Liver (tissue), 9 donors: Measurements from ENCODE around the gene NRIP1. TPM values are rescaled to one million over a fixed set of nuclear protein-coding genes. Genes with fewer than 3 reads are reported as not detected.
A peak's percentile ranks its signal among the peaks of the same experiment; 100 is the strongest.

Source experiments
- DNase-seq: peaks from one replicate; pipeline ENCODE4 v3.0.0-alpha.2; 2017; ENCODE audit warnings: low spot score
- H3K27ac ChIP-seq, 2 donors: one replicate each; pipeline ENCODE4 v1.7.0; 2013; ENCODE audit warnings: inconsistent platforms in 2 of 2, low read length in 2 of 2, control low read depth in 1 of 2, low read depth in 1 of 2, mild to moderate bottlenecking in 1 of 2
- H3K27me3 ChIP-seq, 4 donors: one replicate each; pipeline versions ENCODE4 v1.6.1 to v1.7.0; 2013; ENCODE audit warnings: low read length in 3 of 4, inconsistent platforms in 1 of 4, mild to moderate bottlenecking in 1 of 4, moderate library complexity in 1 of 4; ENCODE audit not compliant: control insufficient read depth in 4 of 4, insufficient read depth in 4 of 4
- H3K36me3 ChIP-seq, 4 donors: one replicate each; pipeline versions ENCODE4 v1.6.1 to v1.7.0; 2013; ENCODE audit warnings: low read length in 3 of 4, mild to moderate bottlenecking in 3 of 4, low read depth in 1 of 4, moderate library complexity in 1 of 4; ENCODE audit not compliant: control insufficient read depth in 4 of 4, insufficient read depth in 3 of 4
- H3K4me1 ChIP-seq, 4 donors: one replicate each; pipeline versions ENCODE4 v1.6.1 to v1.7.0; 2013; ENCODE audit warnings: low read length in 3 of 4, mild to moderate bottlenecking in 3 of 4, moderate library complexity in 1 of 4; ENCODE audit not compliant: control insufficient read depth in 4 of 4, insufficient read depth in 4 of 4
- H3K4me3 ChIP-seq, 3 donors: one replicate each; pipeline versions ENCODE4 v1.6.1 to v1.7.0; 2013; ENCODE audit warnings: low read length in 3 of 3, control low read depth in 1 of 3, low read depth in 1 of 3, mild to moderate bottlenecking in 1 of 3
- H3K9ac ChIP-seq, 2 donors: one replicate each; pipeline ENCODE4 v1.7.0; 2013; ENCODE audit warnings: low read length in 2 of 2, mild to moderate bottlenecking in 2 of 2, moderate library complexity in 2 of 2, control low read depth in 1 of 2, low read depth in 1 of 2
- H3K9me3 ChIP-seq, 4 donors: one replicate each; pipeline versions ENCODE4 v1.6.1 to v1.7.0; 2013; ENCODE audit warnings: low read length in 3 of 4; ENCODE audit not compliant: control insufficient read depth in 4 of 4
- CTCF ChIP-seq: fragments of 150-350 bp; IDR thresholded peaks from 2 replicates; pipeline ENCODE4 v1.5.1; 2017; ENCODE audit warnings: improper control_type of control experiment, low read depth, low read length; ENCODE audit not compliant: missing input control
- EGR1 ChIP-seq, 2 donors: IDR thresholded peaks; 2 replicates each; pipeline ENCODE4 v1.6.1; 2016 to 2018; ENCODE audit warnings: antibody characterized with exemption in 2 of 2, low read depth in 2 of 2
- FOXA1 ChIP-seq: IDR thresholded peaks from 2 replicates; pipeline ENCODE4 v1.6.1; 2016; ENCODE audit warnings: antibody characterized with exemption
- FOXA2 ChIP-seq: IDR thresholded peaks from 2 replicates; pipeline ENCODE4 v1.6.1; 2016; ENCODE audit warnings: antibody characterized with exemption
- GABPA ChIP-seq, 2 donors: IDR thresholded peaks in 1 of 2; conservative IDR thresholded peaks in 1 of 2; 2 replicates each; pipeline ENCODE4 v1.6.1; 2016; ENCODE audit warnings: antibody characterized with exemption in 2 of 2, mild to moderate bottlenecking in 1 of 2, moderate library complexity in 1 of 2
- HNF4G ChIP-seq: IDR thresholded peaks from 2 replicates; pipeline ENCODE4 v1.6.1; 2016; ENCODE audit warnings: antibody characterized with exemption
- JUND ChIP-seq, 2 donors: IDR thresholded peaks; 2 replicates each; pipeline ENCODE4 v1.6.1; 2016; ENCODE audit warnings: antibody characterized with exemption in 2 of 2
- MAX ChIP-seq: IDR thresholded peaks from 2 replicates; pipeline ENCODE4 v1.6.1; 2016; ENCODE audit warnings: antibody characterized with exemption
- NR2F2 ChIP-seq: IDR thresholded peaks from 2 replicates; pipeline ENCODE4 v1.6.1; 2016; ENCODE audit warnings: antibody characterized with exemption
- RAD21 ChIP-seq, 2 donors: IDR thresholded peaks; 2 replicates each; pipeline ENCODE4 v1.6.1; 2016; ENCODE audit warnings: antibody characterized with exemption in 2 of 2, mild to moderate bottlenecking in 2 of 2
- REST ChIP-seq: IDR thresholded peaks from 2 replicates; pipeline ENCODE4 v1.6.1; 2016; ENCODE audit warnings: antibody characterized with exemption, mild to moderate bottlenecking
- RXRA ChIP-seq, 2 donors: IDR thresholded peaks; 2 replicates each; pipeline ENCODE4 v1.6.1; 2017 to 2018; ENCODE audit warnings: antibody characterized with exemption in 2 of 2, mild to moderate bottlenecking in 1 of 2
- SP1 ChIP-seq: IDR thresholded peaks from 2 replicates; pipeline ENCODE4 v1.6.1; 2018; ENCODE audit warnings: antibody characterized with exemption, mild to moderate bottlenecking
- TAF1 ChIP-seq: conservative IDR thresholded peaks from 2 replicates; pipeline ENCODE4 v1.6.1; 2016; ENCODE audit warnings: antibody characterized with exemption, mild to moderate bottlenecking
- YY1 ChIP-seq: IDR thresholded peaks from 2 replicates; pipeline ENCODE4 v1.6.1; 2016; ENCODE audit warnings: antibody characterized with exemption, mild to moderate bottlenecking
- ZBTB33 ChIP-seq: IDR thresholded peaks from 2 replicates; pipeline ENCODE4 v1.6.1; 2016; ENCODE audit warnings: antibody characterized with exemption
- WGBS: extraction: QIAGEN DNeasy Blood & Tissue Kit; methylation state at CpG from one replicate; pipeline ENCODE4 v1.1.7; 2013; 5-methylcytosine and 5-hydroxymethylcytosine counted together
- polyA plus RNA-seq, 2 donors: library from polyadenylated mRNA; stranded (reverse) in 1 of 2; unstranded in 1 of 2; fragments of 200-250 nt in 1 of 2; fragments of >200 nt in 1 of 2; fragmentation: Nextera tagmentation in 1 of 2; extraction: Ambion mirVana in 1 of 2; gene quantifications; one replicate each; pipeline versions ENCODE4 v1.2.1 to v1.2.3, GENCODE V29; 2013 to 2015
- total RNA-seq, 2 donors: library from RNA; depleted of rRNA; stranded (reverse); fragments of >200 nt; gene quantifications; one replicate each; pipeline ENCODE4 v1.2.3, GENCODE V29; 2014
- TF ChIP-seq, protein P1 (sequence below): IDR thresholded peaks from 2 replicates; pipeline ENCODE4 v1.6.1; 2016; ENCODE audit warnings: antibody characterized with exemption
- donor health status: healthy.
- donor health status: healthy.
- donor health status: healthy.
- donor health status: healthy.
- donor health status: healthy.

Gene NRIP1
- total and polyA plus RNA-seq, 4 donors = 3.8 to 28.4 (median 12.6) TPM

GRCh38 chr21:14991957-14992356, 72.8 kb downstream of the NRIP1 start:
- Histone ChIP-seq H3K27ac (no peak overlapping the region), H3K4me3 (no peak overlapping the region), H3K9me3 (no peaks in the 10 kb centered on the region), H3K9ac (no peak overlapping the region), H3K36me3 (peaks cover 0 to 3% (median 1%) of the 10 kb centered on the region in 4 donors), H3K4me1 (peaks cover 0 to 4% (median 0%) of the 10 kb centered on the region in 4 donors), H3K27me3 (no peaks in the 10 kb centered on the region)
- DNase-seq = no peak
- WGBS = 96% methylated on average over 8 of the region's 8 CpGs
- no peak for TF ChIP-seq NR2F2
- no peak for TF ChIP-seq HNF4G
- TF ChIP-seq EGR1 (IDR thresholded peaks at IDR 0.05; ENCODE audit: low read depth in 2 of 2) = no peak
- TF ChIP-seq FOXA1 = no peak
- TF ChIP-seq TAF1 = no peak
- no peak for TF ChIP-seq JUND (IDR thresholded peaks at IDR 0.05)
- TF ChIP-seq MAX = no peak
- TF ChIP-seq SP1 = no peak
- no peak for TF ChIP-seq CTCF
- TF ChIP-seq RAD21 (IDR thresholded peaks at IDR 0.05) = no peak
- no peak for TF ChIP-seq FOXA2
- TF ChIP-seq, protein P1, sequence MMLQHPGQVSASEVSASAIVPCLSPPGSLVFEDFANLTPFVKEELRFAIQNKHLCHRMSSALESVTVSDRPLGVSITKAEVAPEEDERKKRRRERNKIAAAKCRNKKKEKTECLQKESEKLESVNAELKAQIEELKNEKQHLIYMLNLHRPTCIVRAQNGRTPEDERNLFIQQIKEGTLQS = no peak
- no peak for TF ChIP-seq ZBTB33
- no peak for TF ChIP-seq YY1
- TF ChIP-seq RXRA (IDR thresholded peaks at IDR 0.05) = no peak
- no peak for TF ChIP-seq REST

- Histone ChIP-seq H3K9ac (no peak overlapping the region), H3K36me3 (peaks cover 0 to 3% (median 1%) of the 10 kb centered on the region in 4 donors), H3K9me3 (no peaks in the 10 kb centered on the region), H3K4me1 (no peaks in the 10 kb centered on the region), H3K27me3 (no peaks in the 10 kb centered on the region), H3K4me3 (no peak overlapping the region), H3K27ac (no peak overlapping the region)
- TF ChIP-seq FOXA1 = no peak
- TF ChIP-seq REST = no peak
- no peak for TF ChIP-seq GABPA (IDR thresholded peaks at IDR 0.05 in 1 of 2, conservative IDR thresholded peaks at IDR 0.05 in 1 of 2)
- no peak for TF ChIP-seq HNF4G
- TF ChIP-seq, protein P1 = no peak
- no peak for TF ChIP-seq FOXA2
- TF ChIP-seq CTCF = no peak
- TF ChIP-seq RAD21 (IDR thresholded peaks at IDR 0.05) = peak in 1 of 2 donors; percentile 6
- WGBS = 87% methylated on average over 2 of the region's 2 CpGs
- DNase-seq = no peak
These were observed 75.4 kb downstream of the NRIP1 start for GRCh38 chr21:14989359-14989758.
